H1 (cell line): ENCODE measurements around the gene AUH. TPM values are rescaled to one million over a fixed set of nuclear protein-coding genes. Genes with fewer than 3 reads are reported as not detected.

Experiments used
- CBX5 ChIP-seq: fragments of 300-800, 300-1000 bp; sonication (generic); IDR thresholded peaks from 2 replicates; pipeline ENCODE4 v1.7.1; 2016; ENCODE audit warnings: antibody characterized with exemption, low read length, low read depth
- CHD1 ChIP-seq: IDR thresholded peaks from 2 replicates; pipeline ENCODE4 v1.6.1; 2012; ENCODE audit warnings: low read depth, low read length, improper control_type of control experiment
- CHD7 ChIP-seq: fragments of 300-600 bp; sonication (generic); IDR thresholded peaks from 2 replicates; pipeline ENCODE4 v1.7.1; 2012; ENCODE audit warnings: low read length, moderate library complexity, mild to moderate bottlenecking, inconsistent platforms; ENCODE audit not compliant: insufficient replicate concordance
- EP300 ChIP-seq, 2 experiments: IDR thresholded peaks; 1 replicate in 1 of 2; 2 replicates in 1 of 2; pipeline ENCODE4 v1.6.1; 2011 to 2012; ENCODE audit warnings: low read depth in 2 of 2, low read length in 2 of 2, mild to moderate bottlenecking in 2 of 2, borderline replicate concordance in 1 of 2, inconsistent platforms in 1 of 2, moderate library complexity in 1 of 2
- HDAC6 ChIP-seq: IDR thresholded peaks from one replicate; pipeline ENCODE4 v1.7.1; 2012; ENCODE audit warnings: low read depth, mild to moderate bottlenecking, inconsistent platforms, low read length, moderate library complexity
- KDM4A ChIP-seq: IDR thresholded peaks from one replicate; pipeline ENCODE4 v1.7.1; 2012; ENCODE audit warnings: low read depth, mild to moderate bottlenecking, moderate library complexity, low read length, inconsistent platforms; ENCODE audit not compliant: severe bottlenecking
- MAFK ChIP-seq: IDR thresholded peaks from 2 replicates; pipeline ENCODE4 v1.6.1; 2012; ENCODE audit warnings: low read depth, mild to moderate bottlenecking, improper control_type of control experiment, low read length
- POU5F1 ChIP-seq: IDR thresholded peaks from 2 replicates; pipeline ENCODE4 v1.6.1; 2011; ENCODE audit warnings: low read depth, mild to moderate bottlenecking, low read length, moderate library complexity
- RFX5 ChIP-seq: IDR thresholded peaks from 2 replicates; pipeline ENCODE4 v1.6.1; 2011; ENCODE audit warnings: low read depth, low read length, improper control_type of control experiment, borderline replicate concordance
- SP1 ChIP-seq: IDR thresholded peaks from 2 replicates; pipeline ENCODE4 v1.6.1; 2011; ENCODE audit warnings: low read depth, low read length
- polyA plus RNA-seq, 7 experiments: library from polyadenylated mRNA; depleted of rRNA in 3 of 7; stranded (reverse) in 5 of 7; unstranded in 2 of 7; fragments of >200 nt in 5 of 7; fragments of 200-250 nt in 2 of 7; gene quantifications; 1 replicate in 5 of 7; 2 replicates in 1 of 7; 4 replicates in 1 of 7; pipeline versions ENCODE4 v1.2.1 to v1.2.3, GENCODE V29; 2011 to 2013; ENCODE audit warnings: missing spikeins in 2 of 7, mixed read lengths in 2 of 7
- total RNA-seq: library from RNA; stranded (reverse); fragmentation: NEBNext Ultra II Directional; extraction: Animal tissue kit (Norgen Biotek cat#: 25700); gene quantifications from 2 replicates; pipeline ENCODE4 v1.2.1, GENCODE V29; 2021

The AUH gene
- total and polyA plus RNA-seq, 2 of the 8 experiments (the other 6 are each of a cell fraction or from before 2014, with no cell fraction given): 5.8 to 21.9 TPM

GRCh38 chr9:91191411-91192380, 170.0 kb downstream of the AUH start (continued):
- TF ChIP-seq CHD7 (no peak), RFX5 (no peak), POU5F1 (no peak), KDM4A (no peak), EP300 (IDR thresholded peaks at IDR 0.05; ENCODE audit: borderline replicate concordance in 1 of 2, low read depth in 2 of 2, low read length in 2 of 2) (no peak), HDAC6 (no peak), SP1 (no peak), CHD1 (no peak), CBX5 (no peak), MAFK (no peak)
